ENCODE data around the gene IDH3A.

DNA sequence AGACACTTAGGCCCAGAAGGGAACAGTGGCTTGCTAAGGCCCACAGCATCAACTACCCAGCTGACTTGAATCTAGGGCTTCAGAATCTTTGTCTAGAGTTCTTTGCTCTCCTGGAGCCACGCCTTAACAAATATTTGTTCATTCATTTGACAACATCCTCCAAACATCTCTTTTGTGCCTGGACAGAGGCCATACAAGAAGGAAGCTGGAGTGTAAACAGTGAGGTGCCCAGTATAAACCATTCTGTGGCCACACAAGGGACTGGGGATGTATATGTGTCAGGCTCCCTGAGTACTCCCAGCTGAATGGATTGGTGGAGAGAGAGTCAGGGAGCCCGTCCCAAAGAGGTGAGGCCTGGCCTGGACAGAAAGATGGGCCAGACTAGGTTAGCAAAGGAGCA lies 21.3 kb upstream of the IDH3A start:
- TF ChIP-seq, protein P1, sequence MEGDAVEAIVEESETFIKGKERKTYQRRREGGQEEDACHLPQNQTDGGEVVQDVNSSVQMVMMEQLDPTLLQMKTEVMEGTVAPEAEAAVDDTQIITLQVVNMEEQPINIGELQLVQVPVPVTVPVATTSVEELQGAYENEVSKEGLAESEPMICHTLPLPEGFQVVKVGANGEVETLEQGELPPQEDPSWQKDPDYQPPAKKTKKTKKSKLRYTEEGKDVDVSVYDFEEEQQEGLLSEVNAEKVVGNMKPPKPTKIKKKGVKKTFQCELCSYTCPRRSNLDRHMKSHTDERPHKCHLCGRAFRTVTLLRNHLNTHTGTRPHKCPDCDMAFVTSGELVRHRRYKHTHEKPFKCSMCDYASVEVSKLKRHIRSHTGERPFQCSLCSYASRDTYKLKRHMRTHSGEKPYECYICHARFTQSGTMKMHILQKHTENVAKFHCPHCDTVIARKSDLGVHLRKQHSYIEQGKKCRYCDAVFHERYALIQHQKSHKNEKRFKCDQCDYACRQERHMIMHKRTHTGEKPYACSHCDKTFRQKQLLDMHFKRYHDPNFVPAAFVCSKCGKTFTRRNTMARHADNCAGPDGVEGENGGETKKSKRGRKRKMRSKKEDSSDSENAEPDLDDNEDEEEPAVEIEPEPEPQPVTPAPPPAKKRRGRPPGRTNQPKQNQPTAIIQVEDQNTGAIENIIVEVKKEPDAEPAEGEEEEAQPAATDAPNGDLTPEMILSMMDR (IDR thresholded peaks at IDR 0.05) = no peak
- TF ChIP-seq SMC3 (IDR thresholded peaks at IDR 0.05) = no peak
- TF ChIP-seq RNF2 (IDR thresholded peaks at IDR 0.05; ENCODE audit: borderline replicate concordance, low read depth) = no peak
- no peak for TF ChIP-seq EP300 (IDR thresholded peaks at IDR 0.05)
- no peak for TF ChIP-seq JUNB (IDR thresholded peaks at IDR 0.05)
- no peak for TF ChIP-seq RAD21 (conservative IDR thresholded peaks at IDR 0.05 in 1 of 2, IDR thresholded peaks at IDR 0.05 in 1 of 2)
- TF ChIP-seq CBX8 (IDR thresholded peaks at IDR 0.05) = no peak
- TF ChIP-seq, protein P2, sequence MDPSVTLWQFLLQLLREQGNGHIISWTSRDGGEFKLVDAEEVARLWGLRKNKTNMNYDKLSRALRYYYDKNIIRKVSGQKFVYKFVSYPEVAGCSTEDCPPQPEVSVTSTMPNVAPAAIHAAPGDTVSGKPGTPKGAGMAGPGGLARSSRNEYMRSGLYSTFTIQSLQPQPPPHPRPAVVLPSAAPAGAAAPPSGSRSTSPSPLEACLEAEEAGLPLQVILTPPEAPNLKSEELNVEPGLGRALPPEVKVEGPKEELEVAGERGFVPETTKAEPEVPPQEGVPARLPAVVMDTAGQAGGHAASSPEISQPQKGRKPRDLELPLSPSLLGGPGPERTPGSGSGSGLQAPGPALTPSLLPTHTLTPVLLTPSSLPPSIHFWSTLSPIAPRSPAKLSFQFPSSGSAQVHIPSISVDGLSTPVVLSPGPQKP (IDR thresholded peaks at IDR 0.05; ENCODE audit: low read depth, low read length) = no peak
- TF ChIP-seq, protein P3, sequence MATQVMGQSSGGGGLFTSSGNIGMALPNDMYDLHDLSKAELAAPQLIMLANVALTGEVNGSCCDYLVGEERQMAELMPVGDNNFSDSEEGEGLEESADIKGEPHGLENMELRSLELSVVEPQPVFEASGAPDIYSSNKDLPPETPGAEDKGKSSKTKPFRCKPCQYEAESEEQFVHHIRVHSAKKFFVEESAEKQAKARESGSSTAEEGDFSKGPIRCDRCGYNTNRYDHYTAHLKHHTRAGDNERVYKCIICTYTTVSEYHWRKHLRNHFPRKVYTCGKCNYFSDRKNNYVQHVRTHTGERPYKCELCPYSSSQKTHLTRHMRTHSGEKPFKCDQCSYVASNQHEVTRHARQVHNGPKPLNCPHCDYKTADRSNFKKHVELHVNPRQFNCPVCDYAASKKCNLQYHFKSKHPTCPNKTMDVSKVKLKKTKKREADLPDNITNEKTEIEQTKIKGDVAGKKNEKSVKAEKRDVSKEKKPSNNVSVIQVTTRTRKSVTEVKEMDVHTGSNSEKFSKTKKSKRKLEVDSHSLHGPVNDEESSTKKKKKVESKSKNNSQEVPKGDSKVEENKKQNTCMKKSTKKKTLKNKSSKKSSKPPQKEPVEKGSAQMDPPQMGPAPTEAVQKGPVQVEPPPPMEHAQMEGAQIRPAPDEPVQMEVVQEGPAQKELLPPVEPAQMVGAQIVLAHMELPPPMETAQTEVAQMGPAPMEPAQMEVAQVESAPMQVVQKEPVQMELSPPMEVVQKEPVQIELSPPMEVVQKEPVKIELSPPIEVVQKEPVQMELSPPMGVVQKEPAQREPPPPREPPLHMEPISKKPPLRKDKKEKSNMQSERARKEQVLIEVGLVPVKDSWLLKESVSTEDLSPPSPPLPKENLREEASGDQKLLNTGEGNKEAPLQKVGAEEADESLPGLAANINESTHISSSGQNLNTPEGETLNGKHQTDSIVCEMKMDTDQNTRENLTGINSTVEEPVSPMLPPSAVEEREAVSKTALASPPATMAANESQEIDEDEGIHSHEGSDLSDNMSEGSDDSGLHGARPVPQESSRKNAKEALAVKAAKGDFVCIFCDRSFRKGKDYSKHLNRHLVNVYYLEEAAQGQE (IDR thresholded peaks at IDR 0.05) = no peak
- no peak for TF ChIP-seq BHLHE40 (IDR thresholded peaks at IDR 0.05; ENCODE audit: low read depth, low read length)
